Prostate gland (tissue), 2 donors: Measurements from ENCODE around the gene RETREG1.

Experiments used
- POLR2A ChIP-seq: fragments of 450-650 bp; IDR thresholded peaks from one replicate; pipeline ENCODE4 v1.6.1; 2016; ENCODE audit warnings: antibody characterized with exemption, mild to moderate bottlenecking
- TF ChIP-seq, protein P1 (sequence below), 4 experiments: fragments of 200-600 bp in 2 of 4; fragments of 450-650 bp in 2 of 4; sonication (generic) in 2 of 4; IDR thresholded peaks; 1 replicate in 3 of 4; 2 replicates in 1 of 4; pipeline ENCODE4 v1.5.1; 2016 to 2019; ENCODE audit warnings: antibody characterized with exemption in 4 of 4, mild to moderate bottlenecking in 2 of 4, moderate library complexity in 2 of 4

GRCh38 chr5:16531063-16531648 is 85.6 kb downstream of the RETREG1 start:
- TF ChIP-seq POLR2A: no peak
- TF ChIP-seq, protein P1, sequence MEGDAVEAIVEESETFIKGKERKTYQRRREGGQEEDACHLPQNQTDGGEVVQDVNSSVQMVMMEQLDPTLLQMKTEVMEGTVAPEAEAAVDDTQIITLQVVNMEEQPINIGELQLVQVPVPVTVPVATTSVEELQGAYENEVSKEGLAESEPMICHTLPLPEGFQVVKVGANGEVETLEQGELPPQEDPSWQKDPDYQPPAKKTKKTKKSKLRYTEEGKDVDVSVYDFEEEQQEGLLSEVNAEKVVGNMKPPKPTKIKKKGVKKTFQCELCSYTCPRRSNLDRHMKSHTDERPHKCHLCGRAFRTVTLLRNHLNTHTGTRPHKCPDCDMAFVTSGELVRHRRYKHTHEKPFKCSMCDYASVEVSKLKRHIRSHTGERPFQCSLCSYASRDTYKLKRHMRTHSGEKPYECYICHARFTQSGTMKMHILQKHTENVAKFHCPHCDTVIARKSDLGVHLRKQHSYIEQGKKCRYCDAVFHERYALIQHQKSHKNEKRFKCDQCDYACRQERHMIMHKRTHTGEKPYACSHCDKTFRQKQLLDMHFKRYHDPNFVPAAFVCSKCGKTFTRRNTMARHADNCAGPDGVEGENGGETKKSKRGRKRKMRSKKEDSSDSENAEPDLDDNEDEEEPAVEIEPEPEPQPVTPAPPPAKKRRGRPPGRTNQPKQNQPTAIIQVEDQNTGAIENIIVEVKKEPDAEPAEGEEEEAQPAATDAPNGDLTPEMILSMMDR (IDR thresholded peaks at IDR 0.05): no peak
